ENCODE results near the gene CHIT1. TPM values are rescaled to one million over a fixed set of nuclear protein-coding genes. Genes with fewer than 3 reads are reported as not detected.

Gene CHIT1
- total RNA-seq, 4 donors from 2014 or later, result 0.07 to 0.77 TPM; not detected in 2

DNA sequence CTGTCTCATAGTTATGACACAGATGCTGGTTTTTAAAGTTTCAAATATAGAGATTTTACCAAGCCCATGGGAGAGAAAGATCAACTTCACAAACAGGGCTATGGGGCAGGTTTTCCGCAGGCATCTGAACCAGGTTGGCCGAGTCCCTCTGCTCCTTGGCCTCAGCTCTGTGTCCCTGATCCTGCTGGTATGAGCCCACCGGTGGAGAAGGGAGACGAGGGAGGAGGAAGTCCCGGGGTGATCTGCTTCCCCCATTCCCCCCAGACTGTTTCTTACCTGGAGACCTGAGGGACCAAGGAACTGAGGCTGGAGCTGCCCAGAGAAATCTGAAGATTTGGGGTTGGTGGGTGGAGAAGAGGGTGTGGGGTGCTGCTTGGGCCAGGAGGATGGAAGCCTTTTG lies 46.9 kb upstream of the CHIT1 start:
- DNase-seq, result peak in 1 of 2 donors; percentile 27
- no peaks in the 10 kb centered on the region for H3K27me3 ChIP-seq
- peak overlapping the region; percentile 96 to 98 for H3K27ac ChIP-seq
- intact Hi-C loops (cut with DNase I; ENCODE audit: low total_unique reads), result no loop called here
- no peaks in the 10 kb centered on the region for H3K9me3 ChIP-seq
- no peak for TF ChIP-seq POLR2A (IDR thresholded peaks at IDR 0.05)
- TF ChIP-seq, protein P1, sequence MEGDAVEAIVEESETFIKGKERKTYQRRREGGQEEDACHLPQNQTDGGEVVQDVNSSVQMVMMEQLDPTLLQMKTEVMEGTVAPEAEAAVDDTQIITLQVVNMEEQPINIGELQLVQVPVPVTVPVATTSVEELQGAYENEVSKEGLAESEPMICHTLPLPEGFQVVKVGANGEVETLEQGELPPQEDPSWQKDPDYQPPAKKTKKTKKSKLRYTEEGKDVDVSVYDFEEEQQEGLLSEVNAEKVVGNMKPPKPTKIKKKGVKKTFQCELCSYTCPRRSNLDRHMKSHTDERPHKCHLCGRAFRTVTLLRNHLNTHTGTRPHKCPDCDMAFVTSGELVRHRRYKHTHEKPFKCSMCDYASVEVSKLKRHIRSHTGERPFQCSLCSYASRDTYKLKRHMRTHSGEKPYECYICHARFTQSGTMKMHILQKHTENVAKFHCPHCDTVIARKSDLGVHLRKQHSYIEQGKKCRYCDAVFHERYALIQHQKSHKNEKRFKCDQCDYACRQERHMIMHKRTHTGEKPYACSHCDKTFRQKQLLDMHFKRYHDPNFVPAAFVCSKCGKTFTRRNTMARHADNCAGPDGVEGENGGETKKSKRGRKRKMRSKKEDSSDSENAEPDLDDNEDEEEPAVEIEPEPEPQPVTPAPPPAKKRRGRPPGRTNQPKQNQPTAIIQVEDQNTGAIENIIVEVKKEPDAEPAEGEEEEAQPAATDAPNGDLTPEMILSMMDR (IDR thresholded peaks at IDR 0.05), result no peak
- H3K4me3 ChIP-seq, result no peak overlapping the region
- no peaks in the 10 kb centered on the region for H3K36me3 ChIP-seq
- H3K4me1 ChIP-seq, result peaks cover 21 to 28% of the 10 kb centered on the region in 2 donors

DNA sequence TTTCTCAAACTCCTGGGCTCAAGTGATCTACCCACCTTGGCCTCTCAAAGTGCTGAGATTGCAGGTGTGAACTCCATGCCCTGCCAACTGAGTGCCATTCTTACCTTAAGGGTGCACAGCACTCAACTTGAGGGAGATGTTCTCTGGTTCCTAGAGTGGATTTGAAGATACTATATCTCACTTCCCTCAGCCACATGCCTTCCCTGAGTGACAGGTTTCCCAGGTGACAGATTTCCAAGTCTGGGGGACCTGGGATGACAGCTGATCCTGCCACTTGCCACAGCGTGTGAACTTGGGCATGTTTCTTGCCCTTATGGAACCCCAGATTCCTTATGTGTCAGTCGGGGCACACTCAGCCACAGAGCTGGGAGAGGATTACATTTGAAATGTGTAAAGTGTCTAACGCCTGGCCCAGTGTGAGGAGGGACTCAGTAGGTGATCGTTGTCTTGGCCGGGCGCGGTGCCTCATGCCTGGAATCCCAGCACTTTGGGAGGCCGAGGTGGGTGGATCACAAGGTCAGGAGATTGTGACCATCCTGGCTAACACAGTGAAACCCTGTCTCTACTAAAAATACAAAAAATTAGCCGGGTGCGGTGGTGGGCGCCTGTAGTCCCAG lies 46.3 kb upstream of the CHIT1 start:
- H3K4me1 ChIP-seq, result peaks cover 21 to 28% of the 10 kb centered on the region in 2 donors
- DNase-seq, result peak in 1 of 2 donors; percentile 24
- H3K27ac ChIP-seq, result peak overlapping the region; percentile 56 to 96
- intact Hi-C loops (cut with DNase I; ENCODE audit: low total_unique reads), result no loop called here
- H3K4me3 ChIP-seq, result no peak overlapping the region
- TF ChIP-seq POLR2A (IDR thresholded peaks at IDR 0.05), result no peak
- TF ChIP-seq, protein P1 (IDR thresholded peaks at IDR 0.05), result no peak
- H3K36me3 ChIP-seq, result no peaks in the 10 kb centered on the region
- no peaks in the 10 kb centered on the region for H3K9me3 ChIP-seq
- H3K27me3 ChIP-seq, result no peaks in the 10 kb centered on the region

DNA sequence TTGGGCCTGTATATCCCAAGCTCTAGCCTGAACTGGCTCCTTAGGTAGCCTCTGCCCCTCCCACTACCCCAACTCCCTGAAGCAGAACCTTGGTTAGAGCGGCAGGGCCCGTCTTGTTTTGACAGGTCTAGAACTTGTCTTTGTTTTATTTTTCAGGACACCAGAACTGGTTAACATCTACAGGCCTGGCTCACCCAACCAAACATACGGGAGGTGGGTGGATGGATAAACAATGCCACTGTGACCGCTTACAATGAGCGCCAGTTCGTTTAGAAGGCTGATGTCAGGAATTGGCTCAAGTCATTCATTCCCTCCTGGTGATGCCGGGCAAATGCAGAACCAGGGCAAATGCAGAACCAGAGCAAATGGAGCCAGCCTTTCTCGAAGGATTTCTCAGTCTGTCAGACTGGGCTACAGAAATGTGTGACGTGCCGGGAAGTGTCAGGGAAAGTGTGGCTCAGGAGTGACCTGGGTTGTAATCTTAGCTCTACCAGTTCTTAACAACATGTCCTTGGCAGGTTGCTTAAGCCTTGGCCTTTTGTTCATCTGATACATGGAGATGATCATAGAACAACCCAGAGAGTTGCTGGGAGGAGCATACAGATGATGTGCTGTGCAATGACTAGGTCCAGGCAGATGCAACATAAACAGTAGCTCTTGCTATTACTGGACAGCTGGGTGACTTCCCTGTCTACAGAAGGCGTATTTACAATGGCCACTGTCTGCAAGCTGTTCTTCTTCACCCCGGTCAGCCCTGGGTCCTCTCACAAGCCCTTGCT lies 45.3 kb upstream of the CHIT1 start:
- peak overlapping the region; percentile 56 to 96 for H3K27ac ChIP-seq
- H3K4me3 ChIP-seq, result no peak overlapping the region
- no peaks in the 10 kb centered on the region for H3K27me3 ChIP-seq
- intact Hi-C loops (cut with DNase I; ENCODE audit: low total_unique reads), result loop anchor here (5.0 kb wide), 3 partner anchors 33 to 213 kb away; partner anchors contain the start of gene BTG2
- peak; percentile 62 to 83 for DNase-seq
- no peaks in the 10 kb centered on the region for H3K9me3 ChIP-seq
- TF ChIP-seq, protein P1 (IDR thresholded peaks at IDR 0.05), result no peak
- peak in 1 of 2 donors; percentile 15 for TF ChIP-seq POLR2A (IDR thresholded peaks at IDR 0.05)
- H3K4me1 ChIP-seq, result peaks cover 21 to 25% of the 10 kb centered on the region in 2 donors
- no peaks in the 10 kb centered on the region for H3K36me3 ChIP-seq

DNA sequence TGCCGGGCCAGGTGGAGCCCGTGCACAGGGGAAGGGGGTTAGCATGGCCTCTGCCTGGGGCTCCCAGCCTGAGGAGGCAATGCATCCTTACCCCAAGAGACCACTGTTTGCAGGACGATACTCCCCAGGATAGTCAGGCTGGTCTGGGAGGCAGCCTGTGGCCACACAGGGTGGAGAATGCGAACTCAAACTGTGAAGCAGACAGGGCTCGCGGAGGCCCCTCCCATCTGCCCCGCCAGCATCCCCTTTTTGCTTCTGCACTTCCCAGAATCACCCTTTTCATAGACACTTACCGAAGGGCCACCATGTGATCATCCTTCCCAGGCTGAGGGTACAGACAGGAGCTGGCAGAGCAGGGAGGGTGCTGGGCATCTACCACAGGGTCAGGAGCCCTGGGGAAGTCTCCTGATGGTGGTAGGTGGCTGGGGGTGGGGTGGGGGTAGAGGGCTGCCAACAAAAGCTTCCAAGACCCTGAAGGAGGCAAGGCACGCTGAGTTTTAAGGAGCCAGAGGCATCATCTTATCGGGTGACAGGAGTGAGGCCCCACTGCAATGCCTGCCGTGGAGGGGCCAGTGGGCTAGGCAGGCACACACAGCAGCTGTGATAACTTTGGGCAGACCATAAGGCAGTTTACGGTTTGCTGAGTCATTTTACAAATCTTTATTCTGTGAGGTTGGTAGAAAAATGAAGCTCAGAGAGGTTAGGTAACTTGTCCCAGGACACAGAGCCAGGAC lies 44.6 kb upstream of the CHIT1 start:
- peak overlapping the region; percentile 56 to 96 for H3K27ac ChIP-seq
- peak; percentile 46 to 48 for DNase-seq
- H3K4me3 ChIP-seq, result no peak overlapping the region
- intact Hi-C loops (cut with DNase I; ENCODE audit: low total_unique reads), result loop anchor here (5.0 kb wide), 3 partner anchors 33 to 213 kb away; partner anchors contain the start of gene BTG2
- no peaks in the 10 kb centered on the region for H3K36me3 ChIP-seq
- H3K9me3 ChIP-seq, result no peaks in the 10 kb centered on the region
- TF ChIP-seq POLR2A (IDR thresholded peaks at IDR 0.05), result no peak
- TF ChIP-seq, protein P1 (IDR thresholded peaks at IDR 0.05), result no peak
- no peaks in the 10 kb centered on the region for H3K27me3 ChIP-seq
- H3K4me1 ChIP-seq, result peaks cover 16 to 20% of the 10 kb centered on the region in 2 donors

Measured in uterus (tissue), 4 donors.